Loucy (cell line): ENCODE measurements around the gene LAPTM5.

Source experiments
- H2AFZ ChIP-seq: fragments of 200-600 bp; sonication (generic); 2 replicates; pipeline ENCODE4 v1.6.0; 2016; ENCODE audit warnings: antibody characterized with exemption, mild to moderate bottlenecking, low read length, moderate library complexity
- H3F3A ChIP-seq: fragments of 200-600 bp; 2 replicates; pipeline ENCODE4 v1.6.0; 2016; ENCODE audit warnings: antibody characterized with exemption, low read depth, mild to moderate bottlenecking
- H3K27me3 ChIP-seq: fragments of 200-600 bp; sonication (generic); 2 replicates; pipeline ENCODE4 v1.6.1; 2014; ENCODE audit warnings: low read length, mild to moderate bottlenecking; ENCODE audit not compliant: insufficient read depth, poor library complexity, severe bottlenecking
- H3K36me3 ChIP-seq: fragments of 200-600 bp; sonication (generic); 2 replicates; pipeline ENCODE4 v1.6.1; 2016; ENCODE audit warnings: low read length; ENCODE audit not compliant: insufficient read depth
- H3K4me1 ChIP-seq: fragments of 200-600 bp; sonication (generic); 2 replicates; pipeline ENCODE4 v1.5.1; 2014; ENCODE audit warnings: low read length, mild to moderate bottlenecking; ENCODE audit not compliant: insufficient read depth, poor library complexity, severe bottlenecking
- H3K4me2 ChIP-seq: fragments of 200-600 bp; sonication (generic); 2 replicates; pipeline ENCODE4 v1.6.0; 2014; ENCODE audit warnings: antibody characterized with exemption, low read length, low read depth, mild to moderate bottlenecking; ENCODE audit not compliant: poor library complexity, severe bottlenecking
- H3K4me3 ChIP-seq: fragments of 200-600 bp; sonication (generic); 2 replicates; pipeline ENCODE4 v1.5.1; 2014; ENCODE audit warnings: low read length, mild to moderate bottlenecking, mixed read lengths; ENCODE audit not compliant: poor library complexity, severe bottlenecking
- H3K79me2 ChIP-seq: fragments of 200-600 bp; sonication (generic); 2 replicates; pipeline ENCODE4 v1.6.1; 2014; ENCODE audit warnings: low read length; ENCODE audit not compliant: insufficient read depth
- H3K9ac ChIP-seq: fragments of 200-600 bp; sonication (generic); 2 replicates; pipeline ENCODE4 v1.6.0; 2014; ENCODE audit warnings: mild to moderate bottlenecking, low read depth, low read length, moderate library complexity; ENCODE audit not compliant: poor library complexity, severe bottlenecking
- H3K9me2 ChIP-seq: fragments of 200-600 bp; sonication (generic); replicated peaks from 2 replicates; pipeline ENCODE4 v1.6.1; 2016; ENCODE audit warnings: low read depth, low read length, mixed read lengths
- H3K9me3 ChIP-seq: fragments of 200-600 bp; sonication (generic); 2 replicates; pipeline ENCODE4 v1.6.1; 2014; ENCODE audit warnings: mild to moderate bottlenecking, antibody characterized with exemption, low read length, low read depth; ENCODE audit not compliant: insufficient read depth
- H4K20me1 ChIP-seq: fragments of 200-600 bp; sonication (generic); 2 replicates; pipeline ENCODE4 v1.6.0; 2014; ENCODE audit warnings: antibody characterized with exemption, low read length, mild to moderate bottlenecking; ENCODE audit not compliant: insufficient read depth, poor library complexity, severe bottlenecking
- EZH2phosphoT487 ChIP-seq: fragments of 200-600 bp; IDR thresholded peaks from 2 replicates; pipeline ENCODE4 v1.6.1; 2018; ENCODE audit warnings: antibody characterized with exemption, mild to moderate bottlenecking, moderate library complexity, borderline replicate concordance
- TF ChIP-seq, protein P1 (sequence below): fragments of 200-600 bp; sonication (generic); conservative IDR thresholded peaks from 2 replicates; pipeline ENCODE4 v1.5.1; 2014; ENCODE audit warnings: mild to moderate bottlenecking, antibody characterized with exemption, low read length

The LAPTM5 gene

DNA sequence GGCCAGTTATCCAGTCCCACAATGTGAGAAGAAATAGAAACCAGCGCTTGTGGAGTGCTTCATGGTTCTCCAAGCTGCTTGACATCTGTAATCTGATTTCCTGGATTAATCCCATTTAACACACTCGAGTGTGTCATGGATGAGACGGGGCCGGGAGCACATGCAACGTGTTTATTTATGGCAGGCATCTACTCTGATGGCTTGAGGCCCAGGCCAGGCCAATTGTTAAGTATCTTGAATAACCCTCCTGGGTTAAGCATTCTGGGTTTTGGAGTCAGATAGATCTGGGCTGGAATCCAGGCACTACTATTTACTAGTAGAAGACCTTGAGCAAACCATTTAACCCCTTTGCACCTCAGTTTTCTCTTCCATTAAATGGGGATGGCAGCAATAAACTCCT lies 37.5 kb upstream of the LAPTM5 start:
- Histone ChIP-seq H3K9me2 (no peaks in the 10 kb centered on the region), H3K9me3 (no peaks in the 10 kb centered on the region), H3K79me2 (no peaks in the 10 kb centered on the region), H3K4me3 (no peak overlapping the region), H2AFZ (no peak overlapping the region), H3K4me2 (no peak overlapping the region), H3K27me3 (no peaks in the 10 kb centered on the region), H4K20me1 (no peaks in the 10 kb centered on the region), H3K36me3 (no peaks in the 10 kb centered on the region), H3F3A (no peaks in the 10 kb centered on the region), H3K9ac (no peak overlapping the region), H3K4me1 (peaks cover 21% of the 10 kb centered on the region)
- no peak for TF ChIP-seq EZH2phosphoT487
- TF ChIP-seq, protein P1, sequence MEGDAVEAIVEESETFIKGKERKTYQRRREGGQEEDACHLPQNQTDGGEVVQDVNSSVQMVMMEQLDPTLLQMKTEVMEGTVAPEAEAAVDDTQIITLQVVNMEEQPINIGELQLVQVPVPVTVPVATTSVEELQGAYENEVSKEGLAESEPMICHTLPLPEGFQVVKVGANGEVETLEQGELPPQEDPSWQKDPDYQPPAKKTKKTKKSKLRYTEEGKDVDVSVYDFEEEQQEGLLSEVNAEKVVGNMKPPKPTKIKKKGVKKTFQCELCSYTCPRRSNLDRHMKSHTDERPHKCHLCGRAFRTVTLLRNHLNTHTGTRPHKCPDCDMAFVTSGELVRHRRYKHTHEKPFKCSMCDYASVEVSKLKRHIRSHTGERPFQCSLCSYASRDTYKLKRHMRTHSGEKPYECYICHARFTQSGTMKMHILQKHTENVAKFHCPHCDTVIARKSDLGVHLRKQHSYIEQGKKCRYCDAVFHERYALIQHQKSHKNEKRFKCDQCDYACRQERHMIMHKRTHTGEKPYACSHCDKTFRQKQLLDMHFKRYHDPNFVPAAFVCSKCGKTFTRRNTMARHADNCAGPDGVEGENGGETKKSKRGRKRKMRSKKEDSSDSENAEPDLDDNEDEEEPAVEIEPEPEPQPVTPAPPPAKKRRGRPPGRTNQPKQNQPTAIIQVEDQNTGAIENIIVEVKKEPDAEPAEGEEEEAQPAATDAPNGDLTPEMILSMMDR = no peak

DNA sequence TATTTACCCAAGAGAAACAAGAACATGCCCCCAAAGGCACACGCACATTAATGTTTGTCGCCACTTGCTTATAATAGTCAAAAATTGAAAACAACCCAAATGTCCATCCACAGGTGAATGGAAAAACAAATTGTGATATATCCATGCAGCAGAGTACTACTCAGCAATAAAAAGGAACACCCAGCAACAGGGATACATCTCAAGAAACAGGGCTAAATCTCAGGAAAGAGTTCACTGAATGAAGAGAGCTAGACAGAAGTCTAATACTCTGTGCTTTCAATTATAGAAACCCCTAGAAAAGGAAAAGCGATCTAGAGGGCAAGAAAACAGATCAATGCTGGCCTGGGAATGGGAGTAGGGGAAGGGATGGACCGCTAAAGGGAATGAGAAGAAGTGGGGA lies 36.7 kb upstream of the LAPTM5 start:
- no peaks in the 10 kb centered on the region for H3K79me2 ChIP-seq
- H3K4me3 ChIP-seq = no peak overlapping the region
- no peaks in the 10 kb centered on the region for H3K36me3 ChIP-seq
- no peak overlapping the region for H3K9ac ChIP-seq
- no peak overlapping the region for H2AFZ ChIP-seq
- no peak overlapping the region for H3K4me2 ChIP-seq
- no peaks in the 10 kb centered on the region for H3K9me3 ChIP-seq
- TF ChIP-seq, protein P1 = no peak
- no peak for TF ChIP-seq EZH2phosphoT487
- H3K27me3 ChIP-seq = no peaks in the 10 kb centered on the region
- no peaks in the 10 kb centered on the region for H4K20me1 ChIP-seq
- H3K9me2 ChIP-seq = no peaks in the 10 kb centered on the region
- H3K4me1 ChIP-seq = peaks cover 21% of the 10 kb centered on the region
- H3F3A ChIP-seq = no peaks in the 10 kb centered on the region

DNA sequence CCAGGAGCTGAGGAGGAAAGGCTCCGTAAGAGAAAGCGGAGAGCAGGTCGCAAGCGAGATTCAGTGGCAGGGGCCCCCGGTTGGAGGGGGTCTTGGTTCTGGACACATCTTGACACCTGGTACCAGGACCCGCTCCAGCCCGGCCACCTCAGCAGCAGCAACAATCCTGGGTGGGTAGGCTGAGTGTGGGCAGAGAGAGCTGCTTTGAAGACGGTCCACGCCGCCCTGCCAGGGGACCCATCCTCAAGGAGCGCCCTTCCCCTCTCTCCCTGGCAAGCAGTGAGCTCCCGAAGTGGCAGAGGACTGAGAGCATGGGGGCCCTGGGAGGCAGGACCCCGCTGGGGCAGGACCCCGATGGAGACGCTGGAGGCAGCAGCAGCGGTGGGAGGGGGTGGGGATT lies 35.6 kb upstream of the LAPTM5 start:
- H3K27me3 ChIP-seq = no peaks in the 10 kb centered on the region

More for the DNA sequence above, 35.6 kb upstream of the LAPTM5 start:
- H3K4me1 ChIP-seq = peaks cover 14% of the 10 kb centered on the region
- H3K79me2 ChIP-seq = no peaks in the 10 kb centered on the region
- no peak overlapping the region for H3K4me2 ChIP-seq
- no peaks in the 10 kb centered on the region for H3K9me2 ChIP-seq
- no peaks in the 10 kb centered on the region for H3K9me3 ChIP-seq
- H3F3A ChIP-seq = no peaks in the 10 kb centered on the region
- no peaks in the 10 kb centered on the region for H3K36me3 ChIP-seq
- TF ChIP-seq, protein P1 = no peak
- TF ChIP-seq EZH2phosphoT487 = no peak
- H3K9ac ChIP-seq = no peak overlapping the region
- no peaks in the 10 kb centered on the region for H4K20me1 ChIP-seq
- H2AFZ ChIP-seq = no peak overlapping the region
- H3K4me3 ChIP-seq = no peak overlapping the region
